SK-N-SH (cell line): Measurements from ENCODE around the gene UNC5CL. TPM values are rescaled to one million over a fixed set of nuclear protein-coding genes. Genes with fewer than 3 reads are reported as not detected.

Source experiments
- CTCF ChIA-PET: fragments of 300-600, 350-600 bp; formaldehyde crosslinking; extraction: SDS; loops from one replicate; lab custom pipeline; 2021; lab: Yijun Ruan, JAX
- POLR2A ChIA-PET: fragments of 350-600 bp; sonication (Branson Sonifier 250); formaldehyde crosslinking; extraction: SDS; loops from one replicate; lab custom pipeline; 2020; ENCODE audit warnings: antibody characterized with exemption, inconsistent platforms; lab: Yijun Ruan, JAX
- DNase-seq: peaks from one replicate; pipeline ENCODE4 v3.0.0; 2012
- H2AFZ ChIP-seq: fragments of 200-600 bp; sonication (generic); 2 replicates; pipeline ENCODE4 v1.8.1; 2016; ENCODE audit warnings: antibody characterized with exemption, mild to moderate bottlenecking, low read depth
- H3F3A ChIP-seq: fragments of 200-600 bp; sonication (generic); replicated peaks from 2 replicates; pipeline ENCODE3; 2016; ENCODE audit warnings: antibody characterized with exemption, mild to moderate bottlenecking; ENCODE audit not compliant: insufficient read depth
- H3K27ac ChIP-seq, 2 experiments: fragments of 200-500 bp in 1 of 2; fragments of 200-600 bp in 1 of 2; sonication (Bioruptor generic) in 1 of 2; sonication (generic), shearing (Covaris generic) in 1 of 2; 2 replicates each; pipeline versions ENCODE4 v1.5.1 to v1.6.1; 2014 to 2016; ENCODE audit warnings: low read depth in 2 of 2, inconsistent platforms in 1 of 2, low read length in 1 of 2, mild to moderate bottlenecking in 1 of 2, mixed read lengths in 1 of 2
- H3K27me3 ChIP-seq: fragments of 200-600 bp; sonication (generic), shearing (Covaris generic); 2 replicates; pipeline ENCODE4 v1.6.1; 2016; ENCODE audit warnings: mixed run types; ENCODE audit not compliant: insufficient read depth
- H3K36me3 ChIP-seq, 2 experiments: fragments of 200-500 bp in 1 of 2; fragments of 200-600 bp in 1 of 2; sonication (Bioruptor generic) in 1 of 2; sonication (generic) in 1 of 2; replicated peaks in 1 of 2; 2 replicates each; pipeline versions ENCODE3 to v1.5.1; 2014 to 2016; ENCODE audit warnings: low read length in 1 of 2, mild to moderate bottlenecking in 1 of 2; ENCODE audit not compliant: insufficient read depth in 2 of 2, control insufficient read depth in 1 of 2
- H3K4me1 ChIP-seq, 2 experiments: fragments of 200-500 bp in 1 of 2; fragments of 200-600 bp in 1 of 2; sonication (Bioruptor generic) in 1 of 2; sonication (generic), shearing (Covaris generic) in 1 of 2; 2 replicates each; pipeline versions ENCODE4 v1.5.1 to v1.6.1; 2014 to 2016; ENCODE audit warnings: low read depth in 1 of 2, low read length in 1 of 2, mixed run types in 1 of 2; ENCODE audit not compliant: insufficient read depth in 2 of 2, control insufficient read depth in 1 of 2
- H3K4me2 ChIP-seq: fragments of 200-600 bp; sonication (generic), shearing (Covaris generic); 2 replicates; pipeline ENCODE4 v1.6.1; 2017; ENCODE audit warnings: mixed run types
- H3K4me3 ChIP-seq, 2 experiments: fragments of 200-500 bp in 1 of 2; fragments of 200-600 bp in 1 of 2; sonication (Bioruptor generic) in 1 of 2; sonication (generic), shearing (Covaris generic) in 1 of 2; 2 replicates each; pipeline versions ENCODE4 v1.5.1 to v1.8.1; 2014 to 2016; ENCODE audit warnings: low read depth in 2 of 2, inconsistent platforms in 1 of 2, low read length in 1 of 2, mild to moderate bottlenecking in 1 of 2, mixed read lengths in 1 of 2, moderate library complexity in 1 of 2
- H3K79me2 ChIP-seq: fragments of 200-600 bp; sonication (generic); 2 replicates; pipeline ENCODE4 v1.8.1; 2017; ENCODE audit warnings: mild to moderate bottlenecking; ENCODE audit not compliant: insufficient read depth
- H3K9ac ChIP-seq: fragments of 200-600 bp; sonication (generic); 2 replicates; pipeline ENCODE4 v1.6.1; 2017; ENCODE audit warnings: mixed run types
- H3K9me2 ChIP-seq: fragments of 200-600 bp; sonication (generic); 2 replicates; pipeline ENCODE4 v1.6.1; 2017; ENCODE audit warnings: mixed run types
- H3K9me3 ChIP-seq: fragments of 200-600 bp; sonication (generic); 2 replicates; pipeline ENCODE4 v1.6.1; 2017; ENCODE audit warnings: mixed run types, mild to moderate bottlenecking, moderate library complexity
- H4K20me1 ChIP-seq: fragments of 200-600 bp; sonication (generic); 2 replicates; pipeline ENCODE4 v1.6.1; 2017; ENCODE audit warnings: mild to moderate bottlenecking, mixed run types; ENCODE audit not compliant: insufficient read depth
- CTCF ChIP-seq: fragments of 200-600 bp; sonication (generic); IDR thresholded peaks from 2 replicates; pipeline ENCODE4 v1.6.1; 2017; ENCODE audit warnings: antibody characterized with exemption, mild to moderate bottlenecking, moderate library complexity
- ELF1 ChIP-seq: IDR thresholded peaks from 2 replicates; pipeline ENCODE4 v1.4.0; 2012
- EZH2phosphoT487 ChIP-seq: fragments of 200-600 bp; sonication (generic); IDR thresholded peaks from 2 replicates; pipeline ENCODE4 v1.6.1; 2017; ENCODE audit warnings: low read depth, mixed run types, mild to moderate bottlenecking, antibody characterized with exemption, moderate library complexity, borderline replicate concordance
- FOSL2 ChIP-seq: IDR thresholded peaks from 2 replicates; pipeline ENCODE4 v1.4.0; 2012; ENCODE audit warnings: low read depth, mild to moderate bottlenecking, moderate library complexity, borderline replicate concordance
- FOXJ3 ChIP-seq: sonication (generic); formaldehyde crosslinking; IDR thresholded peaks from 2 replicates; pipeline ENCODE4 v1.5.1; 2020; ENCODE audit warnings: mild to moderate bottlenecking, missing genetic modification reagents
- FOXM1 ChIP-seq: IDR thresholded peaks from 2 replicates; pipeline ENCODE4 v1.4.0; 2012; ENCODE audit warnings: low read depth, mild to moderate bottlenecking
- IRF3 ChIP-seq: fragments of 150-350 bp; IDR thresholded peaks from 2 replicates; pipeline ENCODE4 v1.6.1; 2016; ENCODE audit warnings: mild to moderate bottlenecking, low read depth, low read length
- JUND ChIP-seq: IDR thresholded peaks from 2 replicates; pipeline ENCODE4 v1.4.0; 2012
- MAX ChIP-seq: IDR thresholded peaks from 2 replicates; pipeline ENCODE4 v1.4.0; 2012; ENCODE audit warnings: low read depth
- MXI1 ChIP-seq: IDR thresholded peaks from 2 replicates; pipeline ENCODE4 v1.6.1; 2012; ENCODE audit warnings: mild to moderate bottlenecking, low read depth, low read length, improper control_type of control experiment
- NFIC ChIP-seq: IDR thresholded peaks from 2 replicates; pipeline ENCODE4 v1.4.0; 2012; ENCODE audit warnings: borderline replicate concordance
- RAD21 ChIP-seq: IDR thresholded peaks from 2 replicates; pipeline ENCODE4 v1.6.1; 2012; ENCODE audit warnings: mild to moderate bottlenecking, low read length
- REST ChIP-seq: IDR thresholded peaks from 2 replicates; pipeline ENCODE4 v1.6.1; 2012; ENCODE audit warnings: mild to moderate bottlenecking, low read depth, low read length, moderate library complexity
- TAF1 ChIP-seq: IDR thresholded peaks from 2 replicates; pipeline ENCODE4 v1.6.1; 2012; ENCODE audit warnings: low read depth, mild to moderate bottlenecking, low read length, moderate library complexity, borderline replicate concordance
- TCF12 ChIP-seq: IDR thresholded peaks from 2 replicates; pipeline ENCODE4 v1.4.0; 2012
- USF1 ChIP-seq: IDR thresholded peaks from 2 replicates; pipeline ENCODE4 v1.4.0; 2012; ENCODE audit warnings: low read depth, borderline replicate concordance
- USF2 ChIP-seq: fragments of 150-350 bp; IDR thresholded peaks from 2 replicates; pipeline ENCODE4 v1.6.1; 2017; ENCODE audit warnings: antibody characterized with exemption, low read length, low read depth, borderline replicate concordance
- YY1 ChIP-seq: IDR thresholded peaks from 2 replicates; pipeline ENCODE4 v1.4.0; 2012; ENCODE audit warnings: low read depth, mild to moderate bottlenecking
- WGBS: methylation state at CpG from one replicate; pipeline ENCODE4 v1.1.6; 2017; ENCODE audit warnings: low lambda C conversion rate; 5-methylcytosine and 5-hydroxymethylcytosine counted together
- polyA plus RNA-seq, 3 experiments: library from polyadenylated mRNA; depleted of rRNA; stranded (reverse); fragments of >200 nt; gene quantifications; 2 replicates each; pipeline ENCODE4 v1.2.3, GENCODE V29; 2012

UNC5CL gene
- polyA plus RNA-seq, 1 of the 3 experiments (the other 2 are of a cell fraction): 0.10 TPM

GRCh38 chr6:40982917-40983316 is 56.1 kb downstream of the UNC5CL start:
- H3K27ac ChIP-seq: no peak overlapping the region
- H3K36me3 ChIP-seq: no peaks in the 10 kb centered on the region
- no peaks in the 10 kb centered on the region for H4K20me1 ChIP-seq
- no peak for DNase-seq
- no peak overlapping the region for H2AFZ ChIP-seq
- no peaks in the 10 kb centered on the region for H3K9me3 ChIP-seq
- WGBS: 0% methylated on average over 1 of the region's 1 CpG
- CTCF ChIA-PET: interaction anchor here (0.9 kb wide), 1 partner anchor 45 kb away, joined by 4 read pairs; no protein-coding TSS in a partner anchor
- POLR2A ChIA-PET: no interaction called here
- no peaks in the 10 kb centered on the region for H3K4me1 ChIP-seq
- no peaks in the 10 kb centered on the region for H3F3A ChIP-seq
- TF ChIP-seq CTCF (no peak), YY1 (no peak), RAD21 (no peak), FOXJ3 (no peak), EZH2phosphoT487 (no peak), FOSL2 (no peak), FOXM1 (no peak)
- H3K4me2 ChIP-seq: no peak overlapping the region
- H3K79me2 ChIP-seq: no peaks in the 10 kb centered on the region
- H3K4me3 ChIP-seq: no peak overlapping the region
- no peak overlapping the region for H3K9ac ChIP-seq
- no peaks in the 10 kb centered on the region for H3K9me2 ChIP-seq
- no peaks in the 10 kb centered on the region; the same call in 1 of the 2 replicates for H3K27me3 ChIP-seq

GRCh38 chr6:40978687-40979289 is 60.2 kb downstream of the UNC5CL start:
- ChIA-PET POLR2A (no interaction called here), CTCF (no interaction called here)
- Histone ChIP-seq H3F3A (no peaks in the 10 kb centered on the region), H3K9me3 (no peaks in the 10 kb centered on the region), H4K20me1 (no peaks in the 10 kb centered on the region), H3K36me3 (no peaks in the 10 kb centered on the region), H3K4me3 (no peak overlapping the region), H3K4me2 (no peak overlapping the region), H3K4me1 (no peaks in the 10 kb centered on the region), H3K27me3 (no peaks in the 10 kb centered on the region; the same call in 1 of the 2 replicates), H2AFZ (no peak overlapping the region), H3K79me2 (no peaks in the 10 kb centered on the region), H3K9me2 (no peaks in the 10 kb centered on the region), H3K27ac (no peak overlapping the region), H3K9ac (no peak overlapping the region)
- 65% methylated on average over 2 of the region's 2 CpGs for WGBS
- TF ChIP-seq MAX (no peak), TAF1 (no peak), REST (no peak), MXI1 (no peak), JUND (no peak), RAD21 (no peak), FOXM1 (no peak), USF1 (no peak), TCF12 (no peak), ELF1 (no peak), NFIC (no peak), USF2 (no peak), IRF3 (no peak)
- DNase-seq: no peak
